Stimulated activated CD4-positive, alpha-beta T cell treated with anti-CD3 and anti-CD28 coated beads, Interleukin-1b, Interleukin-23, amount 100 ng/mL, for 1 hour (primary cell): Measurements from ENCODE around the gene MICAL2.

Source experiments
- DNase-seq, 2 donors: peaks; one replicate each; pipeline ENCODE4 v3.0.0-alpha.2; 2020; ENCODE audit warnings: low read depth in 2 of 2

MICAL2 gene

GRCh38 chr11:12098601-12099000 lies 11.8 kb upstream of the MICAL2 start:
- no peak for DNase-seq

GRCh38 chr11:12099132-12099873 lies 11.1 kb upstream of the MICAL2 start:
- no peak for DNase-seq

- DNase-seq = no peak
These were observed 10.0 kb upstream of the MICAL2 start for GRCh38 chr11:12100429-12100828.

- DNase-seq = no peak
These were observed 9.5 kb upstream of the MICAL2 start for GRCh38 chr11:12100841-12101242.

GRCh38 chr11:12101318-12101717 lies 9.1 kb upstream of the MICAL2 start:
- DNase-seq = no peak

- no peak for DNase-seq
These were observed 7.6 kb upstream of the MICAL2 start for GRCh38 chr11:12102588-12103410.

GRCh38 chr11:12103411-12104225 lies 6.8 kb upstream of the MICAL2 start:
- DNase-seq = no peak

GRCh38 chr11:12105471-12105870 lies 4.9 kb upstream of the MICAL2 start:
- DNase-seq = no peak

- DNase-seq = no peak
These were observed 4.3 kb upstream of the MICAL2 start for GRCh38 chr11:12106101-12106500.

- DNase-seq = no peak
These were observed 3.9 kb upstream of the MICAL2 start for GRCh38 chr11:12106501-12106900.

- DNase-seq = no peak
These were observed 1.4 kb upstream of the MICAL2 start for GRCh38 chr11:12108875-12109453.

GRCh38 chr11:12109591-12110196 lies 696 bp upstream of the MICAL2 start:
- no peak for DNase-seq

- DNase-seq = no peak
These were observed 541 bp downstream of the MICAL2 start for GRCh38 chr11:12110714-12111548.

- DNase-seq = no peak
These were observed 1.4 kb downstream of the MICAL2 start for GRCh38 chr11:12111549-12112520.

- no peak for DNase-seq
These were observed 2.4 kb downstream of the MICAL2 start for GRCh38 chr11:12112750-12113149.

GRCh38 chr11:12113294-12113693 lies 2.9 kb downstream of the MICAL2 start:
- no peak for DNase-seq

- DNase-seq = no peak
These were observed 4.0 kb downstream of the MICAL2 start for GRCh38 chr11:12114193-12115033.

- no peak for DNase-seq
These were observed 6.1 kb downstream of the MICAL2 start for GRCh38 chr11:12116425-12117032.
